Fibroblast of lung (primary cell): ENCODE results near the gene PIGM. TPM values are rescaled to one million over a fixed set of nuclear protein-coding genes. Genes with fewer than 3 reads are reported as not detected.

Experiments used
- DNase-seq, 2 donors: peaks; one replicate each; pipeline versions ENCODE4 v3.0.0 to v3.0.0-alpha.2; 2010; ENCODE audit warnings: low read depth in 2 of 2
- H2AFZ ChIP-seq: 2 replicates; pipeline ENCODE4 v1.5.1; 2012; ENCODE audit warnings: low read length, control low read depth, inconsistent platforms
- H3K27ac ChIP-seq: 2 replicates; pipeline ENCODE4 v1.5.1; 2011; ENCODE audit warnings: low read length, control low read depth; ENCODE audit not compliant: insufficient read depth
- H3K27me3 ChIP-seq: 2 replicates; pipeline ENCODE4 v1.5.1; 2011; ENCODE audit warnings: mild to moderate bottlenecking, low read length; ENCODE audit not compliant: control insufficient read depth, insufficient read depth
- H3K36me3 ChIP-seq: 2 replicates; pipeline ENCODE4 v1.5.1; 2011; ENCODE audit warnings: low read length; ENCODE audit not compliant: control insufficient read depth, insufficient read depth
- H3K4me1 ChIP-seq: 2 replicates; pipeline ENCODE4 v1.5.1; 2011; ENCODE audit warnings: low read length; ENCODE audit not compliant: control insufficient read depth, insufficient read depth; ENCODE audit errors: extremely low read depth
- H3K4me2 ChIP-seq: 2 replicates; pipeline ENCODE4 v1.5.1; 2011; ENCODE audit warnings: low read length, control low read depth; ENCODE audit not compliant: insufficient read depth; ENCODE audit errors: extremely low read depth
- H3K4me3 ChIP-seq, 4 experiments: fragments of 200-600 bp in 1 of 4; sonication (generic) in 1 of 4; replicated peaks in 1 of 4; 2 replicates each; pipeline ENCODE4 v1.5.1; 2011 to 2016; ENCODE audit warnings: low read length in 4 of 4, low read depth in 3 of 4, mild to moderate bottlenecking in 3 of 4, control low read depth in 2 of 4, inconsistent platforms in 1 of 4, mixed read lengths in 1 of 4; ENCODE audit not compliant: insufficient read depth in 1 of 4; ENCODE audit errors: control extremely low read depth in 1 of 4
- H3K79me2 ChIP-seq: 2 replicates; pipeline ENCODE4 v1.5.1; 2012; ENCODE audit warnings: mild to moderate bottlenecking, low read length, inconsistent platforms; ENCODE audit not compliant: control insufficient read depth, insufficient read depth
- H3K9ac ChIP-seq: 2 replicates; pipeline ENCODE4 v1.5.1; 2011; ENCODE audit warnings: mild to moderate bottlenecking, low read length, control low read depth; ENCODE audit not compliant: insufficient read depth
- H3K9me3 ChIP-seq: 2 replicates; pipeline ENCODE4 v1.5.1; 2012; ENCODE audit warnings: low read depth, low read length; ENCODE audit not compliant: control insufficient read depth, insufficient read depth
- H4K20me1 ChIP-seq: 2 replicates; pipeline ENCODE4 v1.5.1; 2011; ENCODE audit warnings: low read length; ENCODE audit not compliant: control insufficient read depth, insufficient read depth; ENCODE audit errors: extremely low read depth
- CTCF ChIP-seq, 2 donors: IDR thresholded peaks in 1 of 2; conservative IDR thresholded peaks in 1 of 2; 1 replicate in 1 of 2; 2 replicates in 1 of 2; pipeline ENCODE4 v1.5.1; 2011 to 2012; ENCODE audit warnings: low read length in 2 of 2, control low read depth in 1 of 2, inconsistent platforms in 1 of 2, low read depth in 1 of 2, mild to moderate bottlenecking in 1 of 2
- EZH2 ChIP-seq: IDR thresholded peaks from 2 replicates; pipeline ENCODE4 v1.5.1; 2012; ENCODE audit warnings: low read length, control low read depth, mild to moderate bottlenecking; ENCODE audit errors: missing control alignments
- polyA plus RNA-seq, 2 donors: library from polyadenylated mRNA; depleted of rRNA in 1 of 2; stranded (reverse) in 1 of 2; unstranded in 1 of 2; fragments of >200 nt; gene quantifications; 2 replicates each; pipeline ENCODE4 v1.2.1, GENCODE V29; 2011 to 2012; ENCODE audit warnings: missing spikeins in 1 of 2
- total RNA-seq: library from RNA; depleted of rRNA; stranded (reverse); fragments of >200 nt; gene quantifications from 2 replicates; pipeline ENCODE4 v1.2.1, GENCODE V29; 2014

The PIGM gene
- total and polyA plus RNA-seq, 2 donors (not counting 1 experiment from before 2014, with no cell fraction given), result 4.5 to 6.7 TPM

- H3K79me2 ChIP-seq, result no peaks in the 10 kb centered on the region
- no peaks in the 10 kb centered on the region for H3K36me3 ChIP-seq
- no peaks in the 10 kb centered on the region for H3K9me3 ChIP-seq
- H3K4me2 ChIP-seq, result no peak overlapping the region
- H4K20me1 ChIP-seq, result no peaks in the 10 kb centered on the region
- no peaks in the 10 kb centered on the region for H3K27me3 ChIP-seq
- no peaks in the 10 kb centered on the region for H3K4me1 ChIP-seq
- no peak for DNase-seq
- H2AFZ ChIP-seq, result no peak overlapping the region
- no peak overlapping the region for H3K27ac ChIP-seq
- no peak overlapping the region for H3K9ac ChIP-seq
- TF ChIP-seq CTCF (conservative IDR thresholded peaks at IDR 0.05 in 1 of 2, IDR thresholded peaks at IDR 0.05 in 1 of 2; ENCODE audit: low read depth in 1 of 2, low read length in 2 of 2) (no peak), EZH2 (no peak)
- H3K4me3 ChIP-seq, result no peak overlapping the region
These were observed 22.0 kb downstream of the PIGM start for GRCh38 chr1:160009801-160010200.

GRCh38 chr1:160009081-160009480 lies 22.7 kb downstream of the PIGM start:
- no peak overlapping the region for H2AFZ ChIP-seq
- no peaks in the 10 kb centered on the region for H3K4me1 ChIP-seq
- no peak overlapping the region for H3K4me2 ChIP-seq
- TF ChIP-seq EZH2 (no peak), CTCF (conservative IDR thresholded peaks at IDR 0.05 in 1 of 2, IDR thresholded peaks at IDR 0.05 in 1 of 2; ENCODE audit: low read depth in 1 of 2, low read length in 2 of 2) (no peak)
- no peak overlapping the region for H3K4me3 ChIP-seq
- H3K27me3 ChIP-seq, result no peaks in the 10 kb centered on the region
- H3K36me3 ChIP-seq, result no peaks in the 10 kb centered on the region
- no peak overlapping the region for H3K9ac ChIP-seq
- no peaks in the 10 kb centered on the region for H3K9me3 ChIP-seq
- H3K79me2 ChIP-seq, result no peaks in the 10 kb centered on the region
- no peaks in the 10 kb centered on the region for H4K20me1 ChIP-seq
- no peak for DNase-seq
- no peak overlapping the region for H3K27ac ChIP-seq

- no peaks in the 10 kb centered on the region for H4K20me1 ChIP-seq
- no peaks in the 10 kb centered on the region for H3K27me3 ChIP-seq
- no peaks in the 10 kb centered on the region for H3K36me3 ChIP-seq
- DNase-seq, result peak; percentile 15 to 43
- no peak overlapping the region for H3K4me2 ChIP-seq
- H3K79me2 ChIP-seq, result no peaks in the 10 kb centered on the region
- H3K4me1 ChIP-seq, result no peaks in the 10 kb centered on the region
- H3K9ac ChIP-seq, result no peak overlapping the region
- no peak overlapping the region for H2AFZ ChIP-seq
- no peaks in the 10 kb centered on the region for H3K9me3 ChIP-seq
- TF ChIP-seq CTCF (conservative IDR thresholded peaks at IDR 0.05 in 1 of 2, IDR thresholded peaks at IDR 0.05 in 1 of 2; ENCODE audit: low read depth in 1 of 2, low read length in 2 of 2) (peak; percentile 36 to 61), EZH2 (no peak)
- H3K4me3 ChIP-seq, result no peak overlapping the region
- no peak overlapping the region for H3K27ac ChIP-seq
These were observed 24.1 kb downstream of the PIGM start for GRCh38 chr1:160007577-160008200.
